ENCODE results near the gene NELFE.
"Not testable (repeated sequence)": the region's sequence is repeated elsewhere in the genome, so short reads cannot be mapped to it uniquely, and the experiment has no call there.

Gene NELFE, protein sequence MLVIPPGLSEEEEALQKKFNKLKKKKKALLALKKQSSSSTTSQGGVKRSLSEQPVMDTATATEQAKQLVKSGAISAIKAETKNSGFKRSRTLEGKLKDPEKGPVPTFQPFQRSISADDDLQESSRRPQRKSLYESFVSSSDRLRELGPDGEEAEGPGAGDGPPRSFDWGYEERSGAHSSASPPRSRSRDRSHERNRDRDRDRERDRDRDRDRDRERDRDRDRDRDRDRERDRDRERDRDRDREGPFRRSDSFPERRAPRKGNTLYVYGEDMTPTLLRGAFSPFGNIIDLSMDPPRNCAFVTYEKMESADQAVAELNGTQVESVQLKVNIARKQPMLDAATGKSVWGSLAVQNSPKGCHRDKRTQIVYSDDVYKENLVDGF

DNA sequence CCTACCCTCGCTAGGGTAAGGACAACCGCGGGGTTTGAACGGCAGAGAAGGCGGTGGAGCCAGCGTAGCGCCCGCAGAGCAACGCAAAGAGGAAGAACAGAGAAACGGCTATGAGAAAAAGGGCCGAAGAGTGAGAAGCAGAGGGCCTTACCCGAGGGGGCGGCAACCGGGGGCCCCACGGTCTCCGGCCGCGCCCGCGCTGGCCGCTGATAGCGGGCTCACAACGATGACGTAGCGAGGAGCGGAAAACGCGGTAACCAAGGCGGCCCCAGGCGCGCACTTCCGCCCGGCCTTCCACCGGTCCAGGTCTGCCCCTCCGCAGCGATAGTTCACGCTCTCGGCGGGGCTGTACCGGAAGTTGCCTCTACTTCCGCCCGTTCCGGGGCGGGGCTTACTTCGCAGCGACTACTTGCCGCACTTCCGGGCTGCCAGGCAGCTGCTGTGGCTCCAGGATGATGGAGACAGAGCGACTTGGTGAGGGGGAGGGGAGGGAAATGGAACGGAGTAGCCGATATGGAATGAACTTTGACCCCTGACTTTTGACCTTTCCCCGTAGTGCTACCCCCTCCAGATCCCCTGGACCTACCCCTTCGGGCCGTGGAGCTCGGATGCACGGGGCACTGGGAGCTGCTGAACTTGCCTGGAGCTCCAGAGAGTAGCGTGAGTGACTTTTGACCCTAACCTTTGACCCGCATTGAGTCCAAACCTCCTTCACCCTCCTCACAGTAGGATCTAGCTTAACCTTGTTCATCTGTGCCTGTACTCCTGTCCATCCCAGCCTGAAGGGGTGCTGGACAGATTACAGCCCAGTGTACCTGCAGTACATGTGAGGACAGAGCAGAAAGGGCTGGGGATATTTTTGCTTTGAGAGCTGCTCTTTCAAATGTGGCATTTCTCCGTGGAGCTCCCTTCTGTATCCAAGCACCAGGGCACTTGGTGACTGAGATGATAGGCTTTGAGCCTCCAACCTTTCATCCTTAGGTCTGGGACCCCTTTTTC is at the start of gene NELFE, which contains the start of gene SKIC2:
NELFE (minus strand) TSS at position 231 of the 999 bp plus-strand sequence. CDS start 525 bp downstream, outside the sequence.
SKIC2 (plus strand) TSS at position 435 of the 999 bp plus-strand sequence; CDS start at position 453, 18 bp downstream.
- H3K9me3 Mint-ChIP-seq: no peaks in the 10 kb centered on the region
- peak within 1 kb of the TSS; percentile 92 for H3K27ac Mint-ChIP-seq
- peak within 1 kb of the TSS; percentile 98 for H3K4me3 Mint-ChIP-seq
- no peaks in the 10 kb centered on the region for H3K27me3 Mint-ChIP-seq
- peaks cover 15% of the 10 kb centered on the region for H3K36me3 Mint-ChIP-seq
- H3K4me1 Mint-ChIP-seq: peaks cover 44% of the 10 kb centered on the region

DNA sequence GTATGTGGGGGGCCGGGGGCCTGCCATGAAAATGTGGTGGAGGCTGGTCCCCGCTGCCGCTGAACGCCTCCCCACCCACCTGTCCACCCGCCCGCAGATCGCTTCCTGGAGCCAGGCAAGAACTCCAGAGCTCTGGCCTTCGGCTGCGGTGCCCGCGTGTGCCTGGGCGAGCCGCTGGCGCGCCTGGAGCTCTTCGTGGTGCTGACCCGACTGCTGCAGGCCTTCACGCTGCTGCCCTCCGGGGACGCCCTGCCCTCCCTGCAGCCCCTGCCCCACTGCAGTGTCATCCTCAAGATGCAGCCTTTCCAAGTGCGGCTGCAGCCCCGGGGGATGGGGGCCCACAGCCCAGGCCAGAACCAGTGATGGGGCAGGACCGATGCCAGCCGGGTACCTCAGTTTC is 49.3 kb upstream of the NELFE start:
- not testable (repeated sequence) for H3K9me3 Mint-ChIP-seq, H3K36me3 Mint-ChIP-seq, H3K27ac Mint-ChIP-seq, H3K27me3 Mint-ChIP-seq, H3K4me3 Mint-ChIP-seq
- H3K4me1 Mint-ChIP-seq: peaks cover 10% of the 10 kb centered on the region

DNA sequence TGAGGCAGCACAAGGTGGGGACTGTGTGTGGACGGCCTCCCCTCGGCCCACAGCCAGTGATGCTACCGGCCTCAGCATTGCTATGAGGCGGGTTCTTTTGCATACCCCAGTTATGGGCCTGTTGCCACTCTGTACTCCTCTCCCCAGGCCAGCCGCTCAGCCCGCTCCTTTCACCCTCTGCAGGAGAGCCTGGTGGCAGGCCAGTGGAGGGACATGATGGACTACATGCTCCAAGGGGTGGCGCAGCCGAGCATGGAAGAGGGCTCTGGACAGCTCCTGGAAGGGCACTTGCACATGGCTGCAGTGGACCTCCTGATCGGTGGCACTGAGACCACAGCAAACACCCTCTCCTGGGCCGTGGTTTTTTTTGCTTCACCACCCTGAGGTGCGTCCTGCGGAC is 48.3 kb upstream of the NELFE start:
- not testable (repeated sequence) for H3K4me3 Mint-ChIP-seq, H3K36me3 Mint-ChIP-seq, H3K27ac Mint-ChIP-seq, H3K9me3 Mint-ChIP-seq, H3K27me3 Mint-ChIP-seq
- H3K4me1 Mint-ChIP-seq: peaks cover 10% of the 10 kb centered on the region

DNA sequence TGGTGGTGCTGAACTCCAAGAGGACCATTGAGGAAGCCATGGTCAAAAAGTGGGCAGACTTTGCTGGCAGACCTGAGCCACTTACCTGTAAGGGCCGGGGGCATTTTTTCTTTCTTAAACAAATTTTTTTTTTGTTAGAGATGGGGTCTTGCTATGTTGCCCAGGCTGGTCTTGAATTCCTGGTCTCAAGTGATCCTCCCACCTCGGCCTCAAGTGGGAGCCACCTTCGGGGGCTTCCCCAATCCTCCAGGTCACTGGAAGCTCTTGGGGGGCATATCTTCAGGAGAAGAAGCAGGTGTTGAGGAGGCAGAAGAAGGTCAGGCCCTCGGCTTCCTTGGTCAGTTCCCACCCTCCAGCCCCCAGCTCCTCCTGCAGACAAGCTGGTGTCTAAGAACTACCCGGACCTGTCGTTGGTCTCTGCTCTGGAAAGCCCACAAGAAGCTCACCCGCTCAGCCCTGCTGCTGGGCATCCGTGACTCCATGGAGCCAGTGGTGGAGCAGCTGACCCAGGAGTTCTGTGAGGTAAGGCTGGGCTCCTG is 47.3 kb upstream of the NELFE start:
- not testable (repeated sequence) for H3K4me3 Mint-ChIP-seq, H3K36me3 Mint-ChIP-seq, H3K27ac Mint-ChIP-seq, H3K27me3 Mint-ChIP-seq, H3K9me3 Mint-ChIP-seq
- H3K4me1 Mint-ChIP-seq: peaks cover 10% of the 10 kb centered on the region

DNA sequence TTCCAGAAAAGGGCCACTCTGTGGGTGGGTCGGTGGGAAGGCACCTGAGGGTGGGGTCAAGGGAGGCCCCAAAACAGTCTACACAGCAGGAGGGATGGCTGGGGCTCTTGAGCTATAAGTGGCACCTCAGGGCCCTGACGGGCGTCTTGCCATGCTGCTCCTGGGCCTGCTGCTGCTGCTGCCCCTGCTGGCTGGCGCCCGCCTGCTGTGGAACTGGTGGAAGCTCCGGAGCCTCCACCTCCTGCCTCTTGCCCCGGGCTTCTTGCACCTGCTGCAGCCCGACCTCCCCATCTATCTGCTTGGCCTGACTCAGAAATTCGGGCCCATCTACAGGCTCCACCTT is 46.7 kb upstream of the NELFE start:
- H3K4me3 Mint-ChIP-seq, H3K27ac Mint-ChIP-seq, H3K27me3 Mint-ChIP-seq, H3K9me3 Mint-ChIP-seq, H3K36me3 Mint-ChIP-seq: not testable (repeated sequence)
- H3K4me1 Mint-ChIP-seq: peaks cover 10% of the 10 kb centered on the region

DNA sequence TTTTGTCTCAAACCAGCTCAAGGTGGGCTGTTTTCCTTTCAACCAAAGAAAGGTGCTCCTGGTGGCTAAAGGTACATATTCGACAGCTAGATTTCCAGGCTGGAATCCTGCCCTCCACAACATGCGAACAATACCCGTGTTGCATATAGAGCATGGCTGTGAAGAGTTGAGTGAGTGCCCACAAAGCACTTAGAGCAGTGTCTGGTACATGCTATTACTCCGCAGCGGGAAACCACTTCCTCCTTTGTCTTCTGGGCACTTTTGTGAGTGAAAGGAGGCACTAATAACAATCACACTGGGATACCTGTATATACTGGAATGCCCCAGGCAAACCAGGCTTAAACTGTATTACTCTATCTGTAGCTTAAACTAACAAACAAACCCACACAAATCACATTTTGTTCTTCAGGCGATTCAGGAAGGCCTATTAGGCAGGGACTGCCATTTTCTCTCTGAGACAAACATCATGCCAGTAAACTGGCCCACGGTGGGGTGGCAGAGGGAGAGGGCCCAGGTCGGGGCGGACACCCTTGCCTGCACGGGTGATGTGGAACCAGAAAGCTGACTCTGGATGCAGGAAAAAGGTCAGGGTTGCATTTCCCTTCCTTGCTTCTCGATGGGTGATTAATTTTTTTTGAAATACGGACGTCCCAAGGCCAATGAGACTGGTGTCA is 46.2 kb upstream of the NELFE start:
- H3K27me3 Mint-ChIP-seq, H3K4me3 Mint-ChIP-seq, H3K9me3 Mint-ChIP-seq, H3K36me3 Mint-ChIP-seq: not testable (repeated sequence)
- H3K27ac Mint-ChIP-seq: peak overlapping the region; percentile 72
- peaks cover 10% of the 10 kb centered on the region for H3K4me1 Mint-ChIP-seq

DNA sequence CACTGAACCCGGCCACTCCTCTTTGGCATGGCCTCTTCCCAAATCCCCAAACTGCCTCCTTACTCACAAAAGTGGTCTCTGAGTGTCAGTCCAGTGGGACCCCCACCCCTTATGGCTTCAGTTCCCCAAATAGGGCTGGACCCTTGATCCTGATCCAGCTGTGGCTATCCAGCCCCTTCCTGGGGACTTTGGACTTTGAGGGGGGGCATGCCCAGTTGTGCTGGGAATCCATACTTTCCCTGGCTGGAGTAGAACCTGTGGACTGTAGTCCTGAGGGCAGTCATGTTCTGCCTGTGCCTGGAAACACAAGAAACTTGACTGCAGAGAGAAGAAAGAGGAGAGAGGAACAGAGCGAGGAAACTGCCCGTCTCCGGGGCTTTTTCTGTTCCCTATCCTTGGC is 45.6 kb upstream of the NELFE start:
- not testable (repeated sequence) for H3K4me3 Mint-ChIP-seq, H3K27ac Mint-ChIP-seq, H3K9me3 Mint-ChIP-seq, H3K36me3 Mint-ChIP-seq, H3K27me3 Mint-ChIP-seq
- peaks cover 10% of the 10 kb centered on the region for H3K4me1 Mint-ChIP-seq

DNA sequence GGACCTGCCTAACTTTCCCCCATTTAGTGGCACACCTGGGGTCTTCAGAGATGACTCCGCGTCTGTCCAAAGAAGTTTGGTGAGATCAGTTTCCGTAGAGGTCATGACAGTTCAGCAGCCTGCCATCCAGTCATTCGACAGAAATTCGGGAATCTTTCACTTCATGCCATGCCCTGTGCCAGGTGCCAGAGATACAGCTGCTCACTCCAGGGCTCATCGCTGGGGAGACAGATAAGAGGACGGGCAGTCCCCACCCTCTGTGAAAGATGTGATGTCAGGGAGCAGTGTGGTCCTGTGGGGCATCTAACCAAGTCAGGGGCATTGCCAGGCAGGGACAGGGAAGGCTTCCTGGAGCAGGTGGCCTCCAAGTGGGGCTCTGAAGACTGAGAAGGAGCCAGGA is 44.5 kb upstream of the NELFE start:
- H3K27ac Mint-ChIP-seq, H3K9me3 Mint-ChIP-seq, H3K36me3 Mint-ChIP-seq, H3K27me3 Mint-ChIP-seq, H3K4me3 Mint-ChIP-seq: not testable (repeated sequence)
- peaks cover 10% of the 10 kb centered on the region for H3K4me1 Mint-ChIP-seq

DNA sequence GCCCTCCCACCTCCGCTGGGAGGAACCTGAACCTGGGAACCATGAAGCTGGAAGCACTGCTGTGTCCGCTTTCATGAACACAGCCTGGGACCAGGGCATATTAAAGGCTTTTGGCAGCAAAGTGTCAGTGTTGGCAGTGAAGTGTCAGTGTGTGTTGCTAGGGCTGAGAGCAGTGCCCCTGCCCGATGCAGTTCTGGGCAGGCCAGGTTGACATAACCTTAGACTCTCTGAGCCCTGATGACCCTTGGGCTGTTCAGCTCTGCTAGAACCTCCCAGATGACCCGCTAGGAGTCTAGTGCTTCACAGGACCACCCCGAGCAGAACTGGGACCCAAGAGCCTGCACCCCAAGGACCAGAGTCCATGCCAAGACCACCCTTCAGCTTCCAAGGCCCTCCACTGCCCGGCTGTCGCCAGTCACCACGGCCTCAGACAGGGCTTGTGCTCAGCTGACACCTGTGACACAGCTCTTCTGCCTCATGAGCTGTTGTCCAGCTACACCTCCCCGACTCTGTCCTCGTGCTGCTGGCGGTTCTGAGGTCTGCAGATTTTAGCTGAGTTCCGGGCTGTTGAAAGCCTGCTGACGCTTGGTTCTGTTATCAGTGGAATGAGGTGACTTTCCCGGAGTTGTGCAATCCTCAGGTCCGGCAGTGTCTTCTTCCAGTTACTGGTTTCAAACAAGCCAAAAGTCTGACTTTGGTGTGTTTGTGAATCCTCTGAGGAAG is 43.9 kb upstream of the NELFE start:
- H3K27me3 Mint-ChIP-seq, H3K4me3 Mint-ChIP-seq, H3K9me3 Mint-ChIP-seq, H3K27ac Mint-ChIP-seq, H3K36me3 Mint-ChIP-seq: not testable (repeated sequence)
- peaks cover 10% of the 10 kb centered on the region for H3K4me1 Mint-ChIP-seq

DNA sequence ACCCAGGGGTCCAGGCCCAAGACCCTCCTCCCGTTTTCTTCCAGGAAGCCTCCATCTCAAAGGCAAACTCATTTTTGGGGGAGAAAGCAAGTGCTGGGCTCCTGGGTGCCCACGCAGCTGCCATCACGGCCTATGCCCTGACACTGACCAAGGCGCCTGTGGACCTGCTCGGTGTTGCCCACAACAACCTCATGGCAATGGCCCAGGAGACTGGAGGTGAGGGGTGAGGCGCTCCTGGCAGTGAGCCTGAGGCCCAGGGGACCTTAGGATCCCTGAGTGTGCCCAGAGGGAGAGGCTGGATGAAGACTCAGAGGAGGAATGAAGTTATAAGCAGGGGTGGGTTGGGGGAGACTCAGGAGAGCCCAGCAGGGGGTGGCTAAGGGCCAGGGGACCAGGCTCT is 37.6 kb upstream of the NELFE start:
- not testable (repeated sequence) for H3K4me3 Mint-ChIP-seq, H3K27ac Mint-ChIP-seq, H3K36me3 Mint-ChIP-seq, H3K9me3 Mint-ChIP-seq, H3K27me3 Mint-ChIP-seq, H3K4me1 Mint-ChIP-seq

DNA sequence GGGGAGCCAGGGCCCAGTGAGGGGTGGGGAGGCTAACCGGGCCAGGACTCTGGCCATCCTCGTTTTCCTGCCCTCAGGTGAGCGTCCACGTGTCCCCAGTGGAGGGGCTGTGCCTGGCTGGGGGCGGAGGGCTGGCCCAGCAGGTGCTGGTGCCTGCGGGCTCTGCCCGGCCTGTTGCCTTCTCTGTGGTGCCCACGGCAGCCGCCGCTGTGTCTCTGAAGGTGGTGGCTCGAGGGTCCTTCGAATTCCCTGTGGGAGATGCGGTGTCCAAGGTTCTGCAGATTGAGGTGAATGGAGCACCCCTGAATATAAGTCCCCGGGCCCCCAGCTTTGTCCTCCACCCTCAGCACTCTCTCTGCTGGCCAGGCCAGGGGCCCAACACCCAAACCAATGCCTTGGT is 35.6 kb upstream of the NELFE start:
- not testable (repeated sequence) for H3K27me3 Mint-ChIP-seq, H3K4me1 Mint-ChIP-seq, H3K9me3 Mint-ChIP-seq, H3K27ac Mint-ChIP-seq, H3K4me3 Mint-ChIP-seq, H3K36me3 Mint-ChIP-seq

DNA sequence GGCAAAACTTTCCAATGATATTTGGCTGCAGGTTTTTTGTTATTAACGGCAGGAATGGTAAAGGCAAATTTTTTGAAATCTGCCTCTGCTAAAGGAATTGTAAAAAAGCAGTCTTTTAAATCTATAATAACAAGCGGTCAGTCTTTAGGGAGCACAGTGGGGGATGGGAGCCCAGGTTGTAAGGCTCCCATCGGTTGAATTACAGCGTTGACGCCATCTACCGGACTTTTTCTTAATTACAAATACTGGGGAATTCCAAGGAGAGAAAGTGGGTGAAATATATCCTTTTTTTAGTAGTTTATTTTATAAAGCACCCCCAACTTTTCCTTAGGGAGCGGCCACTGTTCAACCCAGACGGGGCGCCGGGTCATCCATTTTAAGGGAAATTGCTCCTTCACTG is 30.6 kb upstream of the NELFE start:
- H3K27ac Mint-ChIP-seq, H3K4me1 Mint-ChIP-seq, H3K36me3 Mint-ChIP-seq, H3K4me3 Mint-ChIP-seq, H3K9me3 Mint-ChIP-seq, H3K27me3 Mint-ChIP-seq: not testable (repeated sequence)

DNA sequence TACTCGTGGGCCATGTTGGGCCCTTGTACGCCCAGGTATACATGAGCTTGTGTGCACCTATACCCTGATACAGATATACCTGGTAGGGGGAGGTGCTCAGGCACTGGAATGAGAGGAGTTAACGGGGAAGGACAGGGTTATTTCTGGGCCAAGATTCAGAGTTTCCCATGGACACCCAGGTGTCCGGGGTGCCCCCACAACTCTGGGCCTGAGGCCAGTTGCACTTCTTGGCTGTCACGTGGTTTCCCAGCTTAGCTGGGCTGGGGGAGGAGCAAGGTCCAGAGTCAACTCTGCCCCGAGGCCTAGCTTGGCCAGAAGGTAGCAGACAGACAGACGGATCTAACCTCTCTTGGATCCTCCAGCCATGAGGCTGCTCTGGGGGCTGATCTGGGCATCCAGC is 23.0 kb upstream of the NELFE start, which contains the start of gene C4A:
C4A (plus strand) TSS at position 314 of the 400 bp plus-strand sequence; CDS start at position 365, 51 bp downstream.
- peaks cover 14% of the 10 kb centered on the region for H3K4me1 Mint-ChIP-seq
- not testable (repeated sequence) for H3K9me3 Mint-ChIP-seq, H3K27me3 Mint-ChIP-seq, H3K27ac Mint-ChIP-seq, H3K36me3 Mint-ChIP-seq, H3K4me3 Mint-ChIP-seq

DNA sequence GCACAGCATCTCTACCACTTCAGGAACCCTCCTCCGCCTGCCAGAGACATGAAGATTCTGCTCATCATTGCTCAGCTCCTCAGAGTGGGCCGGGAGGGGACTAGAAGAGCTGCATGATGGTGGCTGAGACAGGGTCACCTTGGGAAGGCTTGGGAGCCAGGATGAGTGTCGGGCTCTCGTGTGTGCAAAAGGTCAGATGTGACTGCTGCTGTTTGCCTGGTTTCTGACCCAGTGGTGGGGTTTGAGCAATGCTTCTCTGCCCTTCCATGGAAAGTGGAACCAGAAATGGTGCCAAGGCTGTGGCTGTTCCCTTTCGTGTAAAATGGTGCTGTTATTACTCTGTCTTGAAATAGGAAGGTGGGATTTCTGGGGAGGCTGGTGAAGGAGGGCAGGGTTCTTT is 22.2 kb upstream of the NELFE start:
- H3K36me3 Mint-ChIP-seq, H3K27ac Mint-ChIP-seq, H3K9me3 Mint-ChIP-seq, H3K27me3 Mint-ChIP-seq, H3K4me3 Mint-ChIP-seq: not testable (repeated sequence)
- H3K4me1 Mint-ChIP-seq: peaks cover 14% of the 10 kb centered on the region

DNA sequence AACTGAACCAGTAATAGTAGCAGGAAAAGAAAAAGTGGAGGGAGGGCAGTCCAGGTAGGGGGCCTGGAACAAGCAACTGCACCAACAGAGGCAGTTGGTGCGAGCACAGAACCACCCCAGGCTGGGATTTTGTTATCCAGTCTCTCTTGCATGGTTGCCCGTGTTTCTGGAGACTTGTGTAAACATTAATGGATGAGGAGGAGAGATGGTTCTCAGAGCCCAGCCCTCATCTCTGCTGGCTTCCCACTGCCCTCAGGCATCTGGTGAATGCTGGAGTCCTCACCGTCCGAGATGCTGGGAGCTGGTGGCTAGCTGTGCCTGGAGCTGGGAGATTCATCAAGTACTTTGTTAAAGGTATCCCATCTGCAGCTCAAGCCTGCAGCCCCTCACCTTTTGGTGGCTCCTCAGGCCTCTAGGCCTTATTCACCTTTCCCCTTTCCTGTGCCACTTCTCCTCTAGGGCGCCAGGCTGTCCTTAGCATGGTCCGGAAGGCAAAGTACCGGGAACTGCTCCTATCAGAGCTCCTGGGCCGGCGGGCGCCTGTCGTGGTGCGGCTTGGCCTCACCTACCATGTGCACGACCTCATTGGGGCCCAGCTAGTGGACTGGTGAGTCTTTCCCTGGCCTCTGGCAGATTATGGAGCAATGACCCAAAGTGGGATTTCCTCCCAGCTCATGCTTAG is 21.6 kb upstream of the NELFE start:
- peaks cover 14% of the 10 kb centered on the region for H3K4me1 Mint-ChIP-seq
- H3K9me3 Mint-ChIP-seq, H3K4me3 Mint-ChIP-seq, H3K27me3 Mint-ChIP-seq, H3K36me3 Mint-ChIP-seq, H3K27ac Mint-ChIP-seq: not testable (repeated sequence)

Measured in activated naive CD4-positive, alpha-beta T cell treated with anti-CD3 and anti-CD28 coated beads, Interleukin-2, amount 50 U/mL, for 24 hours (primary cell).